ENCODE results near the gene IGF2BP1.
"Not testable (repeated sequence)": the region's sequence is repeated elsewhere in the genome, so short reads cannot be mapped to it uniquely, and the experiment has no call there.

The IGF2BP1 gene

GRCh38 chr17:49055181-49055927, 58.2 kb downstream of the IGF2BP1 start:
- no peak for DNase-seq

GRCh38 chr17:49061524-49061943, 64.3 kb downstream of the IGF2BP1 start:
- DNase-seq, result no peak

GRCh38 chr17:49063652-49064051, 66.5 kb downstream of the IGF2BP1 start:
- DNase-seq, result no peak

- no peak for DNase-seq
Observed at GRCh38 chr17:49067163-49067562, 70.0 kb downstream of the IGF2BP1 start.

GRCh38 chr17:49069585-49070273, 72.5 kb downstream of the IGF2BP1 start:
- no peak for DNase-seq

GRCh38 chr17:49071106-49071505, 73.9 kb downstream of the IGF2BP1 start:
- DNase-seq, result no peak

- DNase-seq, result no peak
Observed at GRCh38 chr17:49074851-49075540, 77.8 kb downstream of the IGF2BP1 start.

GRCh38 chr17:49076573-49077384, 79.6 kb downstream of the IGF2BP1 start:
- no peak for DNase-seq

- DNase-seq, result no peak
Observed at GRCh38 chr17:49078248-49078647, 81.1 kb downstream of the IGF2BP1 start.

GRCh38 chr17:49079840-49080663, 82.9 kb downstream of the IGF2BP1 start:
- DNase-seq, result no peak

- DNase-seq, result no peak
Observed at GRCh38 chr17:49082231-49082630, 85.0 kb downstream of the IGF2BP1 start.

- not testable (repeated sequence) for DNase-seq
Observed at GRCh38 chr17:49085046-49085445, 87.9 kb downstream of the IGF2BP1 start.

GRCh38 chr17:49085565-49086315, 88.6 kb downstream of the IGF2BP1 start:
- no peak for DNase-seq

GRCh38 chr17:49086316-49086605, 89.1 kb downstream of the IGF2BP1 start:
- no peak for DNase-seq

- DNase-seq, result no peak
Observed at GRCh38 chr17:49086649-49087048, 89.5 kb downstream of the IGF2BP1 start.

GRCh38 chr17:49089094-49089493, 91.9 kb downstream of the IGF2BP1 start:
- DNase-seq, result no peak

- DNase-seq, result no peak
Observed at GRCh38 chr17:49090878-49091594, 93.9 kb downstream of the IGF2BP1 start.

- peak; percentile 10 for DNase-seq
Observed at GRCh38 chr17:49093131-49093530, 95.9 kb downstream of the IGF2BP1 start.

- no peak for DNase-seq
Observed at GRCh38 chr17:49100601-49101000, 103.4 kb downstream of the IGF2BP1 start.

GRCh38 chr17:49101054-49101534, 103.9 kb downstream of the IGF2BP1 start:
- no peak for DNase-seq

- not testable (repeated sequence) for DNase-seq
Observed at GRCh38 chr17:49103360-49103759, 106.2 kb downstream of the IGF2BP1 start.

Measured in NCI-H1105 treated with DMSO at 0.1 percent for 48 hours (cell line).